ENCODE data around the gene DSC3.
A peak's percentile ranks its signal among the peaks of the same experiment; 100 is the strongest.

The DSC3 gene

GRCh38 chr18:30971338-30971956 lies 71.1 kb downstream of the DSC3 start:
- DNase-seq (ENCODE audit: low spot score), result no peak
- TF ChIP-seq CTCF (IDR thresholded peaks at IDR 0.05; ENCODE audit: extremely low read depth, missing control alignments), result peak; percentile 45

- DNase-seq (ENCODE audit: low spot score), result no peak
- no peak for TF ChIP-seq CTCF (IDR thresholded peaks at IDR 0.05; ENCODE audit: extremely low read depth, missing control alignments)
Observed at GRCh38 chr18:30970196-30970816, 72.2 kb downstream of the DSC3 start.

GRCh38 chr18:30969670-30970170 lies 72.8 kb downstream of the DSC3 start:
- no peak for DNase-seq (ENCODE audit: low spot score)
- TF ChIP-seq CTCF (IDR thresholded peaks at IDR 0.05; ENCODE audit: extremely low read depth, missing control alignments), result no peak

GRCh38 chr18:30967701-30968100 lies 74.8 kb downstream of the DSC3 start:
- TF ChIP-seq CTCF (IDR thresholded peaks at IDR 0.05; ENCODE audit: extremely low read depth, missing control alignments), result no peak
- DNase-seq (ENCODE audit: low spot score), result no peak

GRCh38 chr18:30965237-30965636 lies 77.3 kb downstream of the DSC3 start:
- DNase-seq (ENCODE audit: low spot score), result no peak
- TF ChIP-seq CTCF (IDR thresholded peaks at IDR 0.05; ENCODE audit: extremely low read depth, missing control alignments), result no peak

- no peak for DNase-seq (ENCODE audit: low spot score)
- TF ChIP-seq CTCF (IDR thresholded peaks at IDR 0.05; ENCODE audit: extremely low read depth, missing control alignments), result no peak
Observed at GRCh38 chr18:30960661-30961060, 81.9 kb downstream of the DSC3 start.

GRCh38 chr18:30957066-30957465 lies 85.5 kb downstream of the DSC3 start:
- TF ChIP-seq CTCF (IDR thresholded peaks at IDR 0.05; ENCODE audit: extremely low read depth, missing control alignments), result no peak
- no peak for DNase-seq (ENCODE audit: low spot score)

Data from GM20000 (cell line).